ENCODE results near the gene CXCL3. TPM values are rescaled to one million over a fixed set of nuclear protein-coding genes. Genes with fewer than 3 reads are reported as not detected.

CXCL3 gene
- total RNA-seq, 4 donors from 2014 or later = 0.25 to 0.49 (median 0.34) TPM; not detected in 1

GRCh38 chr4:74018771-74019170 is 19.7 kb downstream of the CXCL3 start:
- no peak for DNase-seq (ENCODE audit: low spot score in 2 of 2)
- intact Hi-C loops (cut with DNase I; ENCODE audit: low total_unique reads) = no loop called here
- WGBS, 2 donors = 68 to 69% methylated on average over 3 of the region's 3 CpGs
- H3K4me3 ChIP-seq (ENCODE audit: low read depth, poor library complexity, severe bottlenecking) = no peak overlapping the region
- TF ChIP-seq POLR2A (IDR thresholded peaks at IDR 0.05) (no peak), CTCF (IDR thresholded peaks at IDR 0.05) (no peak)

- no peak for TF ChIP-seq CTCF (IDR thresholded peaks at IDR 0.05)
- TF ChIP-seq POLR2A (IDR thresholded peaks at IDR 0.05) = no peak
- DNase-seq (ENCODE audit: low spot score in 2 of 2) = no peak
- no peak overlapping the region for H3K4me3 ChIP-seq (ENCODE audit: low read depth, poor library complexity, severe bottlenecking)
- intact Hi-C loops (cut with DNase I; ENCODE audit: low total_unique reads) = no loop called here
Observed at GRCh38 chr4:74018116-74018515, 20.4 kb downstream of the CXCL3 start.

GRCh38 chr4:74016068-74016467 is 22.4 kb downstream of the CXCL3 start:
- intact Hi-C loops (cut with DNase I; ENCODE audit: low total_unique reads) = no loop called here
- H3K4me3 ChIP-seq (ENCODE audit: low read depth, poor library complexity, severe bottlenecking) = no peak overlapping the region
- no peak for DNase-seq (ENCODE audit: low spot score in 2 of 2)
- TF ChIP-seq CTCF (IDR thresholded peaks at IDR 0.05) (no peak), POLR2A (IDR thresholded peaks at IDR 0.05) (no peak)
- WGBS, 2 donors = 31 to 45% methylated on average over 1 of the region's 1 CpG

GRCh38 chr4:74015126-74015780 is 23.2 kb downstream of the CXCL3 start:
- intact Hi-C loops (cut with DNase I; ENCODE audit: low total_unique reads) = no loop called here
- WGBS, 2 donors = 82 to 92% methylated on average over 3 of the region's 3 CpGs
- TF ChIP-seq POLR2A (IDR thresholded peaks at IDR 0.05) (no peak), CTCF (IDR thresholded peaks at IDR 0.05) (no peak)
- H3K4me3 ChIP-seq (ENCODE audit: low read depth, poor library complexity, severe bottlenecking) = no peak overlapping the region
- DNase-seq (ENCODE audit: low spot score in 2 of 2) = no peak

GRCh38 chr4:74014332-74014731 is 24.2 kb downstream of the CXCL3 start:
- no peak for DNase-seq (ENCODE audit: low spot score in 2 of 2)
- H3K4me3 ChIP-seq (ENCODE audit: low read depth, poor library complexity, severe bottlenecking) = no peak overlapping the region
- no peak for TF ChIP-seq CTCF (IDR thresholded peaks at IDR 0.05)
- TF ChIP-seq POLR2A (IDR thresholded peaks at IDR 0.05) = no peak
- intact Hi-C loops (cut with DNase I; ENCODE audit: low total_unique reads) = no loop called here
- WGBS, 2 donors = 7 to 8% methylated on average over 1 of the region's 1 CpG

- TF ChIP-seq CTCF (IDR thresholded peaks at IDR 0.05) = no peak
- TF ChIP-seq POLR2A (IDR thresholded peaks at IDR 0.05) = no peak
- intact Hi-C loops (cut with DNase I; ENCODE audit: low total_unique reads) = no loop called here
- no peak overlapping the region for H3K4me3 ChIP-seq (ENCODE audit: low read depth, poor library complexity, severe bottlenecking)
- no peak for DNase-seq (ENCODE audit: low spot score in 2 of 2)
- WGBS, 2 donors = 66 to 71% methylated on average over 2 of the region's 2 CpGs
Observed at GRCh38 chr4:74013264-74013663, 25.2 kb downstream of the CXCL3 start.

Data from lower leg skin (tissue), 4 donors.